HG03469 (cell line): Measurements from ENCODE around the gene RAB3GAP1.

Experiments used
- ATAC-seq: cut with Tn5 transposase; IDR thresholded peaks from one replicate; pipeline ENCODE4 v1.9.1; 2021; ENCODE audit warnings: mild to moderate bottlenecking, moderate library complexity, moderate number of reproducible peaks; ENCODE audit not compliant: unreplicated experiment

The RAB3GAP1 gene

DNA sequence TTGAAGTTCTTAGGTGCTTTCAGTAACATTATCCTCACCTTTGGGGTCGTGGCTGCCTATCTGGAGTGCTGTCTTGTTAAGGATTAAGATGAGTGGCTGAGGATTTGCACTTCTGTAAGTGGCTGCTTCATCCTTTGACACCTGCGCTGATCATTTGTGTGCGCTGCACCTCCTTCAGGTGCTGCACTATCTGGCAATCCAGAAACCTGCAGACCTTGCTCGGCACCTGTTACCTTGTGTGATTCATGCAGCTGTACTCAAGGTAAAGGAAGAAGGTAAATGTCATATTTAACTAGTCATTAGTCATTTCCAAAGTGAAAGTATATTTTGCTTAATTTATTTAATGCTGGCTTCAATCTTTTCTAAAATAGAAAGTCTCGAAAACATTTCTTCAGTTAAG lies 110.3 kb downstream of the RAB3GAP1 start:
- ATAC-seq = no peak

DNA sequence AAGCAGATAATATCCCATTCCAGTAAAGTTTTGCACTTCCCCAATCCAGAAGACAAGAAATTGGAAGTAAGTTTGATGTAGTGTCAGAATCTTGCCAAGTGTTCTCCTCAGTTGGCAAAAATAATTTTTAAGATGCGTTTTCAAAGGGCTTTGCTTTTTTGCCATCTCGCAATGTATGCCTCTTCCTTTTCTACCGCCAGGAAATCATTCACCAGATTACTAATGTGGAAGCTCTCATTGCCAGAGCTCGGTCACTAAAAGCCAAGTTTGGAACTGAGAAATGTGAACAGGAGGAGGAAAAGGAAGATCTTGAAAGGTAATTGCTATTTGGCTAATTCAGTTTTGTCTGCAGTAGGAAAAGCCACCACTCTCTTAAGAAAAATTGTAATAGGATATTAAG lies 110.7 kb downstream of the RAB3GAP1 start:
- no peak for ATAC-seq

DNA sequence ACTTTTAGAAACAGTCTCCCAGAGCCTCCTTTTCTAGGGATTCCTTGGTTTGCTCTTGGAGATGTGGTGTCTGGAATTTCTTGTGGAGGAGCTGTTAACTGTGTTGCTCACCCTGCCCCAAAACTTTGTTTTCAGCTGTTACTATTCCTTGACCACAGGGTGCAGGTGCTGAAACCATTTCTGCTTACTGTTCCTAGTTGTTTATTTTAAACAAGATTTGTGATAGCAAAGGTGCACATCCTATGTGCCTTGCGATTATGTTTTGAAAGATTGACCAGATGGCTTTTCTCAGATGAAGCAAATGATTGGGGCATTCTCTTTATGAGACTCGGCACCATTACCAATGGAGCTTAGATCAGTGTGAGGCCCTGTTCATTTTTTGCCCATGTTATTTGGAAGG lies 111.2 kb downstream of the RAB3GAP1 start:
- ATAC-seq = no peak

DNA sequence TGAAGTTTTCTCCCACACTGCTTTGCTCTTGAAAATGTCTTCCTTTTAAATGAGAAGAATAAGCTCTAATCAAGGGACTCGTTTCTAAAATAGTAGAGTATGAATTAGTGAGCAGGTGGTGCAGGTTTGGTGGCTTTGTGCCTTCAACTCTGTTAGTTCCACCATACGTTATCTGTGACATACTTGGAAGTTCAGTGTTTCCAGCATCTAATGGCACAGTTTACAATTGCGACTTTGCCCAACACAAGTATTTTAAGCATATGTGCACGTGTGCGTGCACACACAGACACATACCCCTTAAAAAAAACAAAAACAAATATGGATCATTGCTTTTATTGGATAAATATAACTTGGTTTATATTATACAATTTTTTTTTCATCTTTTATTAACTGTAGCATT lies 111.8 kb downstream of the RAB3GAP1 start:
- no peak for ATAC-seq

DNA sequence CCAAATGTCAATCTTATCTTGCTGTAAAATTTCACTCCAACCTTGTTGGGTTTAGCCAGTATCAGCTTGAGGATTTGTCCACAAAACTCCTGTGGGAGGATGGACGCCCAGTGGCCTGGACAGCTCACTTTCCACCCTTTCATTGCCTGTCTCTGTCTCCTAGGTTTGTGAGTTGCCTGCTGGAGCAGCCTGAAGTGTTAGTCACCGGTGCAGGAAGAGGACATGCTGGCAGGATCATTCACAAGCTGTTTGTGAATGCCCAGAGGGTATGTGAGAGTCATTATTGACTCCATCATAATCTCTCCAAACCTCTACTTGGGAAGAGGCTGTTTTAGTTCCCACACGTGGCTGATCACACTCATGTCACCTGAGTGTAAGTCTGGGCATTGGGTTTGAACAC lies 112.3 kb downstream of the RAB3GAP1 start:
- no peak for ATAC-seq

DNA sequence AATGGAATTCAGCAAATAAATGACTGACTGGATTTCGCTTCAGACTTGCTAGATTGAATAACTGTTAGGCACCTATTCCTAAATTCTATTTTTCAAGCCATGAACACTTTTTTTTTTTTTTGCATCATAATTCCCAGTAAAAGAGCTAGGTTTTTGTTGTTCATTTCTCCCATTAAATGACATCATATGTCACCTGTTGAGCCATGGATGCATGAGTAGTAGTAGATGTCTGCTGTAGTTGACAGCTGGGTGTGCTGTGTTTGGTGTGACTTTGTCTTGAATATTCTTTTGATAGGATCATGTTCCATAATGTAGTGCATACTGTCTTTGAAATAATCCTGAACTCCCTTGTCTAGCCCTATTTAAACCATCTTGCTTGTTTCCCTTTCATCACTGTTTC lies 115.2 kb downstream of the RAB3GAP1 start:
- ATAC-seq = no peak

DNA sequence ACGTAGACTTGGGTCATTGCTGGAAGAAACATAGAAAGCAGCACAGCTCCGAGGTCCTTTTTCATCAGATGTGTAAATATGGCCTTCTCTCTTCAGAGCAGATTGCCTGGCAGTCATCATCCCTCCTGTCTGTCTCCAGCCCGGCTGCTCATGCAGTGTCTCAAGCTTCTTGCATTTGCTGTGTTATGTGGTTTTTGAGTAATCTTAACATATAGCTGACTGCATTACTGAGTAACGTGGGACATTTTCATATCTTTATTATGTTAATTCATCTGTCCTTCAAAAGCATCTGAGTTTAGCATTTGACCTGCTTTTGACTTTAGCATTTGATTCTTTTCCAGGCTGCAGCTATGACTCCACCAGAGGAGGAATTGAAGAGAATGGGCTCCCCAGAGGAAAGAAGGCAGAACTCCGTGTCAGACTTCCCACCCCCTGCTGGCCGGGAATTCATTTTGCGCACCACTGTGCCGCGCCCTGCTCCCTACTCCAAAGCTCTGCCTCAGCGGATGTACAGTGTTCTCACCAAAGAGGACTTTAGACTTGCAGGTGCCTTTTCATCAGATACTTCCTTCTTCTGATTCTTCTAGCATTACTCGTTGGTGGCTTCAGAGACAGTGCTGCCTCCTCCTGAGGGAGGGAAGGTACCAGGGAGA lies 116.2 kb downstream of the RAB3GAP1 start:
- no peak for ATAC-seq

DNA sequence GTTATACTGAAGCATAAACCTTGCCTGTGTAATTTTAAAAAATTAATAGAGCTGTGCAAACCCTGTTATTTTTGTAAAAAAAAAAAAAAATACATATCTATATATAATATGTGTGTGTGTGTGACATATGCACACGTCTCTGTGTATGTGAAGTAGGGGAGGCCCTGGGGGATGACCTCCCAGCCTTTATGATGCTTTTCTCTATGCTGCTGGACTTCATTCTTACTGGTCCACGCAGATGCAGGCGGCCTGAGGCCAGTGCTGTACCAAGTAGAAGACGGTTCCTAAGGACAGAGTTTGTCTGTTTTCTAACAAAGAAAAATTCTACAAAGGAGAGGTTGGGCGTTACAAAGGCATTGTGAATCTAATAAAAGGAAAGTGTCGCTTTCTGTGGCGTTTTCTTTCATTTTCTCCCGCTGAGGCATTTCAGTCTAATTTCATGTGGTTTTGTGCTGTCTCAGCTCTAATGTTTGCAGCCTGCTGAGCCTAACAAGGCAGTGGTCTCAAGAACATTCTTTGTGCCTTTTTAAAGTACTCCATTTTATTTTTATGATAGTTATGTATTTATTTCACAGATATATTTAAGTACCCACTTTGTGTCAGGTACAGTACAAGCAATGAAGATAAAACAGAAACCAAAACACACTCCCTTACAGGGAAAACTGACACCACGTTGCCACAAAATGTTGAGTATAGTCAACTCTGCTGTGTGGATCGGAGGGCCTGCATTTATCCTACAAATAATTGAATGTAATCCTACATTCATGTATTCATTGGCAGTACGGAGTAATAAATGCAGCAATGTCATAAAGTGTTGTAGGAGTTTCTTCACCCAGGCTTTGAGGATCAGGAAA lies 118.0 kb downstream of the RAB3GAP1 start:
- no peak for ATAC-seq

DNA sequence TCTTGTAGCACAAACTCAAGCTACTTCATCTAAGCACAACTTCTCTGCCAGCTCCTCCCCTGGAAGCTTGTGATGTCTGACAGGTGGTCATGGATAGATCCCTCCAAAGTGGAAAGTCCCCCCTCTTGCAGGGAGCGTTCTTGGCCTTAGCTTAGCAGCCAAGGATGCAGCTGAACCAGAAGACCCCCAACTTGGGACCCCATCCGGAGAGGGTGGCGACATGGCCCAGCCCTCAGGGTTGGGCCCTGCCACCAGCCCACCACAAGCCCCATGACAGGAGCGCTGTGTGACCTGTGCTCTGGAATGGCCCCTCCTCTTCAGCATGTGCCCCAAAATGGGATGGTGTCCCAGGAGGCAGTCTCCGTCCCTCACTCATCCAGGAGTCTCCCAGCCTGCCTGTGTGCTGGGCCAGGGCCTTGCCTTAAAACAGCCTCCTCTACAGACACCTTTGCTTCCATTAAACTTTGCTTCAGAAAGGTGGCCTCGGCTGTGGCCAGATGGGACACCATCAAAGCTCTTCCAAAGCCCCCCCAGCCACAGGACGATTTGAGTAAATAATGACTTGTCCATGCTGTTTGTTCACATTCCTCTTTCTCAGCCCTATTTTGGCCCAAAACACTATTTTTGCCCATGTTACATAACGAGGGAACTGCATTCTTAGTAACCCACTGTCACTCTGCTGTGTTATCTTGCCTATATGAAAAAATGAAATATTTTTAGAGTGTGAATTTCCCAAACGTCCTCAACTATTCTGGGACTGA lies 122.1 kb downstream of the RAB3GAP1 start:
- ATAC-seq = no peak

DNA sequence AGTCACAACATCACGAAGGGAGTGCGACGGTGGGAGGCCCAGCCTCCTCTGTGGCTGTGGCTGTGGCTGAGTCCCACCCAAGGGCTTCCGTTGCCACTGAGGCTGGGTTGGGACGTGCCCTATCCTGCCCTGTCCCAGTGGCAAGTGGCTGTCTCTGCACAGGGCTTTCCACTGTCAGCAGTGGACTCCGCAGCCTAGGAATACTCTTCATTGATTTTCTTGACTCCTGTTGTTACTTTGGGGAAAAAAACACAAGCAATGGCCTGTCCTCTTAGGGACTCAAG lies 122.7 kb downstream of the RAB3GAP1 start:
- no peak for ATAC-seq

DNA sequence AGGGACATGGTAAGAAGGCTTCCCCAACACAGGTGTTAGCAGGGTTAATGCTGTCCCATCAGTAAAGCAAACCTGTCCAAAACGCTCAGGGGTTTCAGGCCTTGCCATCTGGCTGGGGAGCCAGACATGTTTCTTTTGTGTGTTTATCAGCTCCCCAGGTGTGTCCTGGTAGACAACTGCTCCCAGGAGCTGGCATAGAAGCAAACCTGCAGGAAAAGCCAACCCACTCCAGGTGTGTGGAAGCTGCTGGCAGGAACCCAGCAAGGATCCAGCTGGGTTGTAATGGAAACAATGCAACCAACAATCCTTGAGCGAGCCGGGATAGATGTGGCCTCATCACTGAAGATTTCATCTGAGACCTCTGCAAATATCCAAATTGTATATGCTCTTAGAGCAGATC lies 123.1 kb downstream of the RAB3GAP1 start:
- no peak for ATAC-seq

DNA sequence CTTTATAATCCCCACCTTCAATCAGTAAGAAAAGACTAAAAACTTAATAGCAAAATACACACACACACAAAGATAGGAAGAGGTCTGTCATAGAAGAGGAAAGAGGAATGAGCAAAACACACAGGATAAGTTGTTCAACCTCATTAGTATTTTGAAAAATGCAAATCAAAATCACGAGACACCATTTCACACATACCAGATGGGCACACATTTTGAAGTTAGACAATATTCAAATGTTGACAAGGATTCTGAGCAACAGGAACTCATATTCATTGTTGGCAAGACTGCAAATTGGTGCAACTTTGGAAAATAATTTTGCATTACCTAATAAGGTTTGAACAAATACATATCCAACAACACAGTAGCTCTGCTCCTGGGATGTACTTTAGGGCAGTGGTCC lies 127.6 kb downstream of the RAB3GAP1 start:
- no peak for ATAC-seq

DNA sequence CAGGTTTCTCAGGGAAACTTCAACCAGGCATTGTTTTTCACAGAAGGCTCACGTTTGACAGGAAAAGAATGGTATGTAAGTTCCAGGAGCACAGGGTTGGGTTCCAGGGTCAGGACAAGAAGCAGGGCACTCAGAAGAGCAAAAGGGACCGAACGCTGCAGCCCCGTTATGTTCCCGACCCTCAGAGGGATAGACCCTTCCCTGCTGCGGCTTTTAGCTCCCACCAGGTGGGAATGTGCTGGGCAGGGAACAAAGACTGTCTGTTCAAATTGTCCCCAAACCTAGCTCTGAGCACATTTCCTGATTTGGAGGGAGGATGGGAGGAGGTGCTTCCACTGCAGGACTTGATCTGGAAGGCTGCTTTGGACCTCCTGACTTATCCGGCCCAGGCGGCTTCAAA lies 130.1 kb downstream of the RAB3GAP1 start:
- ATAC-seq = no peak

DNA sequence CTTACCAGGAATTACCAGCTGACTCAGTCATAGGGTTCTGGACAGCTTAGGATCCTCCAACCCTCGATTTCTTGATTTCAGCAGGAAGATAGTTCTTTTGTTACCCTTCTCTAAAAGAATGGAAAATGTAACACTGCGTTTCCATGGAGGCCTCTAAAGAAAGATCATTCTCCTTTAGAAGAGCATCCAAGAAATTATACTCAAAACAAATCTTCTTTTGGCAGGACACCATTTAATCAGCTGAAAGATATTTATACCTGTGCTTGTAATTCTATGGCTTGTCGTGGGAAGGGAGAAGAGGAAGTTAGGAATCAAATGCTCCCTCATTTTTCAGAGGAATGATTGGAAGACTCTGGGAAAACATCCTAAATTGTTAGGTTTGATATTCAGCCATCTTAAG lies 130.5 kb downstream of the RAB3GAP1 start:
- ATAC-seq = no peak

DNA sequence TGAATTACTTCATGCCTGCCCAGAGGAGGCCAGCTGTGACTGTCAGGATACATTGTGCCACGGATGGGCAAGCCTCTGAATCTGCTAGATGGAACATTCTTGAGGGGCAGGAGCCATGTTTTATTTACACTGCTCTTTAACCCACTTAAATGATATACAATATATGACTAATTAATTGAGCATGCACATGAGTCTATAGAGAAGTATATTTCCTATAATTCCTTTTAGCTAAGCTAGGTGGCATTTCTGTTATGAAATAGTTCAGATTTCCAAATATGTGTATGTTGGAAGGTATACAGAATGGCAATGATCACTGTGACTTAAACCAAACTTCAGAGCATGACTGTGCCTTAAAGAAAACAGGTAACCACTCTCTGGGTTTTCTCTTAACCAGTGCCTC lies 131.7 kb downstream of the RAB3GAP1 start:
- no peak for ATAC-seq

DNA sequence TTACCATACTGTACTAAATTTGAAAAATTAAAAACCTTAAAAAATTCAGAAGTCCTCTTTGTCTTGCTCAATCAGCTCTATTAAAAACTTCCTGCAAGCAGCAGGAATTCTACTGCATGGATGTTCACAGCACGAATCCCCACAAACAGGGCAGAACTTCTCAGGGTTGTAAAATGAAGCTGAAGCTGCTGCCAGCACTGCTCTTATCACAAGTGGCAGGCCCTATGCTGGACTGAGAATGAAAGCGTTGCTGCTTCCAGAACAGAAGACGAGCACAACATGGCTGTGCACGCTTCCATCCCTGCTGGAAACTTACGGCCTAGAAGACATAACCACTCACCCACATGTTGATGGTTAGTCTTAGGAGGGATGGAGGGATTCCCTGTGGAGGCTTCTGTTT lies 134.0 kb downstream of the RAB3GAP1 start:
- no peak for ATAC-seq

DNA sequence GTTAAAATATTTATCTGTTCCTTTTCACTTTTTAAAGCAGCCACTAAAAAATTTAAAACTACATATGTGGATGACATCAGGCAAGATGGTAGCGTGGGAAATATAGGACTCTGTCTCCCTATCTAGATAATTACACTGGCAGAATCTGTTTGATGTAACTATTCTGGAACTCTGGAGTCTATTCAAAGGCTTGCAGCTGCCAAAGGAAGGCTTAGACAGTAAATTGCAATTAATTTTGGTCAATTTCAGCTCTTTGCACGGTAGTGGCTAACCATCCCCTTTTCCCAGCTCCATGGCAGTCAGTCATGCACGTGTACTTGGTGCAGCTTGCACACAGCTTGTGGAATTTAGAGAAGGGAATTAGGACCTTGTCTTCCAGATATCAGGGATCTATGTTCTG lies 135.2 kb downstream of the RAB3GAP1 start:
- no peak for ATAC-seq

DNA sequence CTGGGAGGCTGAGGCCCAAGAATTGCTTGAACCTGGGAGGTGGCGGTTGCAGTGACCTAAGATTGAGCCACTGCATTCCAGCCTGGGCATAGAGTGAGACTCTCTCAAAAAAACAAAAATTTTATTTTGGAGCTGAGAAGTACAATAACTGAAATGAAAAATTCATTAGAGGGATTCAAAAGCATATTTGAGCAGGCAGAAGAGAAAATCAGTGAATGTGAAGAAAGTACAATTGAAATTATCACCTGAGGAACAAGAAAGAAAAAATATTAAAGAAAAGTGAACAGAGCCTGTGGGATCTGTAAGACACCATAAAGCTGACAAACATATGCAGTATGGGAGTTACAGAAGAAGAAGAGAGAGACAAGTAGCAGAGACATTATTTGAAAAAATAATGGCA lies 137.1 kb downstream of the RAB3GAP1 start:
- no peak for ATAC-seq

DNA sequence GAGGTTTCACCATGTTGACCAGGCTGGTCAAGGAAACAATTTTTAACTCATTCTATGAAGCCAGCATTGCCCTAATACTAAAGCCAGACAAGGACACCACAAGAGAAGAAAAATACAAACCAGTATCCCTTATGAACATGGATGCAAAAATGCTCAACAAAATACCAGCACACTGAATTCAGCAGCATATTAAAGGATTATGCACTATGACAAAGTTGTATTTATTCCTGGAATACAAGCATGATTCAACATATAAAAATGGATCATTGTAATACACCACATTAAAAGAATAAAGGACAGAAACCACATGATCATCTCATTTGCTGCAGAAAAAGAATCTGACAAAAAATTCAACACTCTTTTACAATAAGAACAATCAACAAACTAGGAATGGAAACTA lies 138.7 kb downstream of the RAB3GAP1 start:
- ATAC-seq = no peak

DNA sequence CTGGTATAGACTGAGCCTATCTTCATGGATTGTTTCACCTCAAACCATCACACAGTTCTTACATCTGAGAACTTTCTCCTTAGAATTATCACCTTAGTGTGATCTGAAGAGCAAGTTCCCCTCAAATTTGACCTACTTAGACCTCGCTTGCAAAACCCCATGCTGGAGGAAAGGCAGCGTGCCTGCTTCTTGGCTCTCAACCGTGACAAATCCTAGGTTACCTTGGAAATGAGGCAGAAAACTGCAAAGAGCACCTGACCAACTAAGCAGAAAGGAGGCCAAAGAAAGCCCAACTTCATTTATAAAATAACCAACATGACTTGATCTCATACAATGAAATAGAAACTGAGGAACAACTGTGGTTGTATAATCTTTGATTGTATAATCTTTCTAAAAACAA lies 146.4 kb downstream of the RAB3GAP1 start:
- no peak for ATAC-seq

DNA sequence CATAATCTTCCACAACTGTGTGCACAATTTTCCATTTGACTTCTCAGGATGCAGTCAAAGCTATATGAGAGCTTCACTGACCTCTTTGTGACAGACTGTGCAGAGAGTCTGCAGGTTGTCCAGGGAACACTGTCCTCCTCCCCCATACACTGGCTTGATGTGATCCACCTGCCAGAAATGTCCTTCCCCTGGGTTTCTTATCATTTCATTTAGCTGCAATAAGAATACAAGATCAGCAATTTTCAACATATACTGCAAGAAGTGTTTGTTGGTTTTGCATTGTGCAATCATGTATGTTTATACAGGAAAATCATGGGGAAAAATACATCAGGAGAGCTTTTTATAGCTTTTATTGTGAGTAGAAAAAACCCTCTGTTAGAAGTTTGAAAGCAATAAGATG lies 150.7 kb downstream of the RAB3GAP1 start:
- ATAC-seq = no peak

DNA sequence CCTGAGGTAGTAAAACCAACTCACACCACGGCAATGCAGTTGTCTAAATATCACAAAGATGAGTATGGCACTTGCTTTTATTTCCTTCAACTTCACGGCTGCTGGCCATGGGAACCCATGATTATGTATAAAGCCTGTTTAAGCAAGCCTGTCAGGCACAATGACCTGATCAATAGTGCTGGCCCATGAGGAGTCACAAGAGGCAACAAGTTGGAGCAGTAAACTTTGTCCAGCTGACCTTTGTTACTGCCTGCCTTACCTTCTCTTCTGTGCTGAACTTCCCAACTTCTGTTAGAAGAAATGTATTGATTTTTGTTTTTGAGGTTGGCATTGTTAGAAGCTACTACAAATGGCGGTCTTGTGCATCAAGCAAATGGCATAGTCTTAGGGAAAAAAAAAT lies 151.9 kb downstream of the RAB3GAP1 start:
- ATAC-seq = no peak
